HG03457 (cell line): ENCODE data around the gene PKNOX2.

Source experiments
- ATAC-seq: cut with Tn5 transposase; IDR thresholded peaks from one replicate; pipeline ENCODE4 v1.9.1; 2021; ENCODE audit warnings: moderate number of reproducible peaks; ENCODE audit not compliant: unreplicated experiment

The PKNOX2 gene

GRCh38 chr11:125429807-125430678 lies 265.5 kb downstream of the PKNOX2 start:
- ATAC-seq = no peak

DNA sequence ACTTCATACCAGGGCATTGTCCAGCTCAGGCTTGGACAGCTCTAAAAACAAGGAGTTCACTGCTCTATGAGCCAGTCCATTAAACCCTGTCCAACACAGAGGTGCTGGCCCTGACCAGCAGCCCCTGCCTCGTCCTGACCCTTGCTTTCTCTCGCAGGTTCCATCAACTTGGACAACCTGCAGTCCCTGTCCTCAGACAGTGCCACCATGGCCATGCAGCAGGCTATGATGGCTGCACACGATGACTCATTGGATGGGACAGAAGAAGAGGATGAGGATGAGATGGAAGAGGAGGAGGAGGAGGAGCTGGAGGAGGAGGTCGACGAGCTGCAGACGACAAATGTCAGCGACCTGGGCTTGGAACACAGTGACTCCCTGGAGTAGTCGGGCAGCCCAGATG lies 266.5 kb downstream of the PKNOX2 start:
- no peak for ATAC-seq

DNA sequence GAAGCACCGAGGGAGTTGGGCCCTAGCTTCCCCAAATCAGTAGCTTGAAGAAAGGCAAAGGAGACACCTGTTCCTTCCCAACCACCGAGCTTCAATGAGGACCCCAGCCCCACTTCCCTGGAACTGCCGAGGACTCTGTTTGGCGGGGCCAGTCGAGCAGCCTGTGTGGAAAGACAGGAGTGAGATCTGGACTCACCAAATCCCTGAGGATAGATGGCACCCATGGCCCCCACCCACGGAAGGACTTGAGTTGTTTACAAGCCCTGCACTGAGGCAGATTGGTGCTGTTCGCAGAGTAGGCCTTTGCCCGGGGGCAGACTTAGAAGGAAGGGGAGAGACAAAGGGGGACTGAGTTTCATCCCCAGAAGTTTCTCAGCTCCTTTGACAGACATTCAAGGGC lies 266.9 kb downstream of the PKNOX2 start:
- ATAC-seq = no peak

GRCh38 chr11:125433454-125434121 lies 269.0 kb downstream of the PKNOX2 start:
- ATAC-seq = peak; percentile 56

- ATAC-seq = no peak
Measured at GRCh38 chr11:125435461-125436238, 271.1 kb downstream of the PKNOX2 start.

DNA sequence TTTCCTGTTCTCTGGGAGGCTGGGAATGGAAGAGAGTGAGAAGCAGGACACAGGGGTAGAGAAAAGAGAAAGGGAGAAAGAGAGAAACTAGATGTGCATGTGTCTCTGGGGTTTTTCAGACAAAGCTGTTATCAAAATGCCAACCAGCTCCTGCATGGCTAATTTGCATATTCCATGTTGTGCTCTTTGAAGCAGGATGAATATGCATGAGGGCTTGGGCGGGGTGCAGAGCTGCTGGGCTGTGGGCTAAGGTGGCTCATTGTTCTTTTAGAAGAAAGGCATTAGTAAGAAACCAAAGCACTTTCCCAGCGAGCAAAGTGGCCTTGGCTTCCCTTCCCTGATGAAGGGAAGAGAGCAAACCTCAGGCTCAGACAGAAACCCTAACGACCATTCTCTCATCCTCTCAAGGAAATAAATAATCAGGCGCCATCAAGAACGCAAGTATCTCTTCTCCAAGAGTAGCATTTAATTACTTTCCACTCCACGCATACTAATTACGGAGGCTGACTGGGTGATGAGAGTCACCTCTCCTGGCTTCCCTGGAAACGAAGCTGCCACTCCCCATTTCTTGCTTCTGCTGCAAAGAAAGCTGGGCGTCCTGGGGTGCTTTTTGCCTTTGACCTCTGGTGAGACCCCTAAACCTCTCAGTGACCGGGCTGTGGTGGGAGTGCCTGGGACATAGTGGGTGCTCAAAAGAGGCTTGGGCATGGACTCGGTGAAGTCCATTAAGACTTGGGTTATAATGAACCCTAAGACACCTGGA lies 277.3 kb downstream of the PKNOX2 start:
- ATAC-seq = no peak

DNA sequence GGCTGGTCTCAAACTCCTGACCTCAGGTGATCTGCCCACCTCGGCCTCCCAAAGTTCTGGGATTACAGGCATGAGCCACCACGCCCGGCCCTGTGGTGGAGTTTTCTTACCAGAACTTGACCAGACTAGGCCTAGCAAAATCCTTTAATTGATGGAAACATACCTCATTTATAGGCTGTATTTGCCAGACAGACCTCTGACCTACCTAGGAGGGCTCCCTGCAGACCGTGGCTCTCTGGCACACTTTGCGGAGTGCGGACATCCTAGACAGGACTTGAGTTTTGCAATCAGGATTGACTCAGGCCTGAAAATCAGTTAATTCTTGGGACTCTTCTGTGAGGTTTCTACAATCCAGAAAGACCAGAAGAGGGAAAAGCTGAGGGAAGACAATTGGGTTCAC lies 278.4 kb downstream of the PKNOX2 start:
- ATAC-seq = no peak

DNA sequence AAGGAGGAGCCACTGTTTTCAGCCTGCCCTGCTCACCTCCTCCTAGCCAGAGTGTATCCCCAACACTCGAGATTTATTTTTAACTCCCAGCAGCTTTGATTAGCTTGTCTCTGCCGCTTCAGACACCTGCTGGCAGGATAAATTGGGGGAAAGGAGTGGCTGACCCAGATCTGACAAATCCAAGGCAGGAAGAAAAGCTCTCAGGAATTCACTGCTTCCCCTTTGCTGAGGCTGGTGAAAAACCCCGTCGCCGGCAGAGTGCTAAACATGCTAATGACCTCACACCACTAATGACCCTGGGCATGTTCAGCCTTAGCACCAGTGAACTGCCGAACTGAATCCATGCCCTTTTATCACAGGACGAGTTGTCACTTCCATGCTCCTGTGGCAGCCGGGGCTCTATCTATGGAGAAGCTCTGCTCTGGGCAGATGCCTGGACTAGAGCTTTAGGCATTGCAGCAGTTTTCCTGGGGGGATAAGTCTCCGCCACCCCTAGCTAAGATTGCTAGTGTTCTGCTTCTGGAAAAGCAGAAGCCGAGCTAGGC lies 279.3 kb downstream of the PKNOX2 start:
- ATAC-seq = no peak

- no peak for ATAC-seq
Measured at GRCh38 chr11:125445731-125446130, 281.2 kb downstream of the PKNOX2 start.

GRCh38 chr11:125446279-125446678 lies 281.7 kb downstream of the PKNOX2 start:
- no peak for ATAC-seq

GRCh38 chr11:125447721-125448120 lies 283.2 kb downstream of the PKNOX2 start:
- ATAC-seq = no peak

DNA sequence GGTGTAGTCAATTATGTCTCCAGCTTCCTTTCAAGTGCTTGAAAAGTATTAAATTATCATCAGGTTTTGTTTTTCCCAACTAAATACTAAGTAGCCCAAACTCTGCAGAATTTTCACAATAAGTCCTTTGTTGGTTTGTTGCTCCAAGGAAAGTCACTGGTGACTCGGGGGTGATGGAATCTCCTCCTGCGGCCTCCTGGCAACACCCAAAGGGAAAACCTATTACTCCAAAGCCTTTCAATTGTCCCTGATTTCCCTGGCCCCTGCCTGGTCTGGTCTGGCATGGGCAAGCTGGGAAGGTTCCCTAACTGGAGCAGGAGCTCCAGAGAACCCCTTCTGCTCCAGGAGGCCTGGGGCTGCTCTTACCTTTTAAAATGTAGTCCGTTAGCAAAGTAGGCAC lies 283.6 kb downstream of the PKNOX2 start:
- ATAC-seq = no peak

- no peak for ATAC-seq
Measured at GRCh38 chr11:125449565-125449964, 285.0 kb downstream of the PKNOX2 start.

GRCh38 chr11:125451400-125452124 lies 287.0 kb downstream of the PKNOX2 start:
- no peak for ATAC-seq

DNA sequence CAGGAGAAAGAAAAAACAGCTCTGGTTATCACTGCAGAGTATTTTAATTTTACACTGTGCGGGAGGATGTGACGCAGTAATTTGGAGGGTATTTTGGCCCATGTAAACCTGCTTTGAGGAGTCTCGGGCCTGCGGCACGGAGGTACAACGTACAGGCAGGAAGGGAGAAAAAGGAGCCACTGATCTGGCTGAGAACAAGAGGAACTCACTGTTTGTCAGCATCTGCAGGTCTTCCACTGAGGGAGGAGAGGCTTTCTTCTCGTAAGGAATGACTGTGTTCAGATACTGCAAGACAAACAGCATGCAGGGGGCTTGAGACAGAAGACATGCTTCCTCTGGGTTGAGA lies 287.5 kb downstream of the PKNOX2 start:
- no peak for ATAC-seq

GRCh38 chr11:125454047-125454446 lies 289.5 kb downstream of the PKNOX2 start:
- ATAC-seq = no peak

GRCh38 chr11:125455851-125456250 lies 291.3 kb downstream of the PKNOX2 start:
- no peak for ATAC-seq

DNA sequence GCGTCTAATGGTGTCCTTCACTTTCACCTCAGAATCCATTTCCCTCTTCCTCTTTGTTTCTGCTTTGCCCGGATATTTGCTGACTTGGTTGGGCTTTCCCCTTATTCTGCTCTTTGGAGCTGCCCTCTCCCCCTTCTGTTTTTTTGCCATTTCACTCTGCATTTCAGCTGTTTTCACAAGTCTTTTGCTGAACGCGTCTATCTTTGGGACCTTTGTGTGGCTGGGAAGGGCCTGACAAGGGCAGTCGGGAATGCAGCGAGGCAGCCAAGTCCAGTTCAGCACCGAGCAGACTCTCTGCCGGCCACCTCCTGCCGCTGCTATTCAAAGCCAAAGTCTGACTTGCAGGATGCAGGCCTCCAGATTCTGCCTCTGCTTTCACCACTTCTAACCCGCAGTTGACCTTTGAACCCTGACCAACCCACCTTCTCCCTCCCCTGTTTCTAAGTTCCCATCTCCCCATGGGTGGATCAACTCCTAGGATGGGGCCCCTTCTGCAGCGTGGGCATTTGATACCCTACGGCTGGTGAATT lies 293.3 kb downstream of the PKNOX2 start:
- no peak for ATAC-seq

GRCh38 chr11:125460275-125460674 lies 295.7 kb downstream of the PKNOX2 start:
- no peak for ATAC-seq
